H9 (cell line): ENCODE results near the gene RBKS. TPM values are rescaled to one million over a fixed set of nuclear protein-coding genes. Genes with fewer than 3 reads are reported as not detected.

Experiments used
- DNase-seq: peaks from one replicate; pipeline ENCODE4 v3.0.0-alpha.2; 2017
- H2AFZ ChIP-seq: one replicate; pipeline ENCODE4 v1.6.1; 2013; ENCODE audit warnings: mild to moderate bottlenecking, low read length, control low read depth, moderate library complexity
- H2AK5ac ChIP-seq: 2 replicates; pipeline ENCODE4 v1.6.1; 2013; ENCODE audit warnings: low read length, control low read depth, mixed read lengths; ENCODE audit not compliant: insufficient read length
- H2BK120ac ChIP-seq: one replicate; pipeline ENCODE4 v1.6.1; 2013; ENCODE audit warnings: low read depth, mild to moderate bottlenecking, low read length, control low read depth, inconsistent platforms; ENCODE audit not compliant: poor library complexity, severe bottlenecking
- H2BK12ac ChIP-seq: 2 replicates; pipeline ENCODE4 v1.6.1; 2013; ENCODE audit warnings: low read length, control low read depth, mixed read lengths, low read depth; ENCODE audit not compliant: insufficient read length
- H2BK15ac ChIP-seq: 2 replicates; pipeline ENCODE4 v1.6.1; 2013; ENCODE audit warnings: low read depth, low read length, control low read depth
- H2BK20ac ChIP-seq: one replicate; pipeline ENCODE4 v1.6.1; 2013; ENCODE audit warnings: low read depth, mild to moderate bottlenecking, low read length, control low read depth, inconsistent platforms; ENCODE audit not compliant: poor library complexity, severe bottlenecking
- H2BK5ac ChIP-seq: 2 replicates; pipeline ENCODE4 v1.6.1; 2013; ENCODE audit warnings: low read length, control low read depth, mixed read lengths; ENCODE audit not compliant: insufficient read length
- H3K14ac ChIP-seq: 2 replicates; pipeline ENCODE4 v1.6.1; 2013; ENCODE audit warnings: low read length, control low read depth; ENCODE audit not compliant: insufficient read depth
- H3K18ac ChIP-seq: 2 replicates; pipeline ENCODE4 v1.6.1; 2013; ENCODE audit warnings: low read depth, mild to moderate bottlenecking, mixed read lengths, low read length, control low read depth; ENCODE audit not compliant: insufficient read length
- H3K23ac ChIP-seq: 2 replicates; pipeline ENCODE4 v1.6.1; 2013; ENCODE audit warnings: low read length, control low read depth, mixed read lengths, low read depth; ENCODE audit not compliant: insufficient read length
- H3K23me2 ChIP-seq: 2 replicates; pipeline ENCODE4 v1.6.1; 2013; ENCODE audit warnings: low read depth, mild to moderate bottlenecking, mixed read lengths, low read length, control low read depth; ENCODE audit not compliant: insufficient read length, poor library complexity, severe bottlenecking
- H3K27ac ChIP-seq: 2 replicates; pipeline ENCODE4 v1.5.1; 2013; ENCODE audit warnings: low read length, control low read depth, mixed read lengths, low read depth; ENCODE audit not compliant: insufficient read length
- H3K27me3 ChIP-seq: 2 replicates; pipeline ENCODE4 v1.6.1; 2013; ENCODE audit warnings: low read length, control low read depth, inconsistent platforms; ENCODE audit not compliant: insufficient read depth
- H3K4ac ChIP-seq: 2 replicates; pipeline ENCODE4 v1.6.1; 2013; ENCODE audit warnings: low read depth, mild to moderate bottlenecking, control low read depth, inconsistent platforms, low read length, moderate library complexity
- H3K4me1 ChIP-seq: 2 replicates; pipeline ENCODE4 v1.6.1; 2013; ENCODE audit warnings: low read length, control low read depth, inconsistent platforms; ENCODE audit not compliant: insufficient read depth
- H3K4me2 ChIP-seq: 2 replicates; pipeline ENCODE4 v1.6.1; 2013; ENCODE audit warnings: low read length, control low read depth, mixed read lengths; ENCODE audit not compliant: insufficient read length, insufficient read depth
- H3K56ac ChIP-seq: 2 replicates; pipeline ENCODE4 v1.6.1; 2013; ENCODE audit warnings: low read depth, mild to moderate bottlenecking, mixed read lengths, low read length, control low read depth; ENCODE audit not compliant: insufficient read length
- H3K79me1 ChIP-seq: 2 replicates; pipeline ENCODE4 v1.6.1; 2013; ENCODE audit warnings: low read depth, mild to moderate bottlenecking, moderate library complexity, low read length, control low read depth, inconsistent platforms; ENCODE audit not compliant: insufficient read depth, poor library complexity, severe bottlenecking
- H3K79me2 ChIP-seq: 2 replicates; pipeline ENCODE4 v1.6.1; 2013; ENCODE audit warnings: low read length, control low read depth, inconsistent platforms; ENCODE audit not compliant: insufficient read depth
- H3K9ac ChIP-seq: 2 replicates; pipeline ENCODE4 v1.6.1; 2013; ENCODE audit warnings: low read length, control low read depth, mixed read lengths; ENCODE audit not compliant: insufficient read length; ENCODE audit errors: extremely low read depth
- H3K9me3 ChIP-seq: one replicate; pipeline ENCODE4 v1.6.1; 2013; ENCODE audit warnings: low read depth, low read length, inconsistent platforms; ENCODE audit not compliant: control insufficient read depth
- H3T11ph ChIP-seq: one replicate; pipeline ENCODE4 v1.6.1; 2013; ENCODE audit warnings: mild to moderate bottlenecking, low read length, control low read depth, inconsistent platforms
- H4K20me1 ChIP-seq: one replicate; pipeline ENCODE4 v1.6.1; 2013; ENCODE audit not compliant: control insufficient read depth, insufficient read length, insufficient read depth
- H4K5ac ChIP-seq: 2 replicates; pipeline ENCODE4 v1.6.1; 2013; ENCODE audit warnings: low read depth, mild to moderate bottlenecking, mixed read lengths, low read length, control low read depth; ENCODE audit not compliant: insufficient read length
- H4K8ac ChIP-seq: replicated peaks from 2 replicates; pipeline ENCODE4 v1.6.1; 2013; ENCODE audit warnings: low read length, control low read depth, mixed read lengths, low read depth; ENCODE audit not compliant: insufficient read length
- H4K91ac ChIP-seq: 2 replicates; pipeline ENCODE4 v1.6.1; 2013; ENCODE audit warnings: low read depth, mild to moderate bottlenecking, moderate library complexity, mixed read lengths, low read length, control low read depth; ENCODE audit not compliant: insufficient read length
- H3K27ac Mint-ChIP-seq, 3 experiments: 2 replicates in 2 of 3; 3 replicates in 1 of 3; pipeline ENCODE4 v1.8.0; 2020 to 2021; ENCODE audit warnings: mixed read lengths in 3 of 3, mild to moderate bottlenecking in 1 of 3, moderate library complexity in 1 of 3
- H3K27me3 Mint-ChIP-seq: 2 replicates; pipeline ENCODE4 v1.8.0; 2021; ENCODE audit warnings: low read depth, mild to moderate bottlenecking, moderate library complexity, mixed read lengths
- H3K36me3 Mint-ChIP-seq, 3 experiments: 2 replicates in 2 of 3; 3 replicates in 1 of 3; pipeline ENCODE4 v1.8.0; 2020 to 2021; ENCODE audit warnings: low read depth in 3 of 3, mixed read lengths in 3 of 3; ENCODE audit not compliant: insufficient read depth in 1 of 3
- H3K4me1 Mint-ChIP-seq, 2 experiments: 2 replicates each; pipeline ENCODE4 v1.8.0; 2020; ENCODE audit warnings: mixed read lengths in 2 of 2
- H3K4me3 Mint-ChIP-seq, 2 experiments: 2 replicates in 1 of 2; 3 replicates in 1 of 2; pipeline ENCODE4 v1.8.0; 2020 to 2021; ENCODE audit warnings: mild to moderate bottlenecking in 2 of 2, mixed read lengths in 2 of 2, moderate library complexity in 1 of 2
- H3K9me3 Mint-ChIP-seq, 2 experiments: 2 replicates in 1 of 2; 3 replicates in 1 of 2; pipeline ENCODE4 v1.8.0; 2020; ENCODE audit warnings: mild to moderate bottlenecking in 2 of 2, mixed read lengths in 2 of 2, moderate library complexity in 1 of 2
- CTCF ChIP-seq: fragments of 200-600 bp; sonication (generic); conservative IDR thresholded peaks from 3 replicates; pipeline ENCODE4 v1.8.0; 2021; ENCODE audit warnings: antibody characterized with exemption, mild to moderate bottlenecking
- WGBS: extraction: QIAGEN DNeasy Blood & Tissue Kit; methylation state at CpG from one replicate; pipeline ENCODE4 v1.1.7; 2013; ENCODE audit warnings: missing lambda C conversion rate, low lambda C conversion rate, mixed read lengths; ENCODE audit not compliant: insufficient read length; ENCODE audit errors: extremely low coverage; 5-methylcytosine and 5-hydroxymethylcytosine counted together
- total RNA-seq: library from RNA; stranded (reverse); gene quantifications from 2 replicates; pipeline ENCODE4 v1.2.1, GENCODE V29; 2021

The RBKS gene
- total RNA-seq, 1 experiment from 2014 or later: 2.3 TPM

GRCh38 chr2:27844821-27845255 lies 45.3 kb downstream of the RBKS start:
- no peaks in the 10 kb centered on the region for H3K79me2 ChIP-seq
- H2BK5ac ChIP-seq: no peak overlapping the region
- no peak overlapping the region for H3K4ac ChIP-seq
- H3K56ac ChIP-seq: no peak overlapping the region
- no peak overlapping the region for H4K5ac ChIP-seq
- H3K4me3 Mint-ChIP-seq: no peak overlapping the region
- peak overlapping the region in 1 of 3 experiments; percentile 8; a peak in 1 of 7 replicates for H3K27ac Mint-ChIP-seq
- H3K79me1 ChIP-seq: no peaks in the 10 kb centered on the region
- H3K27ac ChIP-seq: no peak overlapping the region
- no peaks in the 10 kb centered on the region for H3K23me2 ChIP-seq
- TF ChIP-seq CTCF: no peak
- H3K27me3 ChIP-seq: no peaks in the 10 kb centered on the region
- no peaks in the 10 kb centered on the region for H3K4me1 ChIP-seq
- no peak overlapping the region for H3K18ac ChIP-seq
- H4K8ac ChIP-seq: no peak overlapping the region
- H3K36me3 Mint-ChIP-seq: no peaks in the 10 kb centered on the region
- no peak overlapping the region for H3K14ac ChIP-seq
- H2BK15ac ChIP-seq: no peak overlapping the region
- H4K20me1 ChIP-seq: no peaks in the 10 kb centered on the region
- H3K9me3 Mint-ChIP-seq: no peaks in the 10 kb centered on the region
- H3K9ac ChIP-seq: no peak overlapping the region
- no peaks in the 10 kb centered on the region for H3K9me3 ChIP-seq
- H2BK20ac ChIP-seq: no peak overlapping the region
- H3T11ph ChIP-seq: no peak overlapping the region
- H2BK12ac ChIP-seq: no peak overlapping the region
- H3K4me1 Mint-ChIP-seq: no peaks in the 10 kb centered on the region
- no peak overlapping the region for H3K4me2 ChIP-seq
- H2AFZ ChIP-seq: no peak overlapping the region
- no peak overlapping the region for H3K23ac ChIP-seq
- no peak overlapping the region for H4K91ac ChIP-seq
- H2AK5ac ChIP-seq: no peak overlapping the region
- no CpG with 5 or more reads among the region's 4 CpGs for WGBS
- no peak for DNase-seq
- no peaks in the 10 kb centered on the region; the same call in 1 of the 2 replicates for H3K27me3 Mint-ChIP-seq
- no peak overlapping the region for H2BK120ac ChIP-seq
